ENCODE data around the gene CAMK4. TPM values are rescaled to one million over a fixed set of nuclear protein-coding genes. Genes with fewer than 3 reads are reported as not detected.

The CAMK4 gene
- total RNA-seq, 1 donor from 2014 or later: 5.1 TPM

GRCh38 chr5:111308951-111309350 is 84.8 kb downstream of the CAMK4 start:
- no peak for DNase-seq (ENCODE audit: low read depth)

GRCh38 chr5:111309384-111309783 is 85.2 kb downstream of the CAMK4 start:
- no peak for TF ChIP-seq CTCF (conservative IDR thresholded peaks at IDR 0.05; ENCODE audit: low read depth, low read length)
- no peak for DNase-seq (ENCODE audit: low read depth)
- no peak overlapping the region for H3K4me3 ChIP-seq (ENCODE audit: low read depth, low read length)

More at GRCh38 chr5:111308951-111309350, 84.8 kb downstream of the CAMK4 start:
- H3K4me3 ChIP-seq (ENCODE audit: low read depth, low read length): no peak overlapping the region
- no peak for TF ChIP-seq CTCF (conservative IDR thresholded peaks at IDR 0.05; ENCODE audit: low read depth, low read length)

GRCh38 chr5:111310711-111311620 is 86.8 kb downstream of the CAMK4 start:
- no peak for TF ChIP-seq CTCF (conservative IDR thresholded peaks at IDR 0.05; ENCODE audit: low read depth, low read length)
- no peak for DNase-seq (ENCODE audit: low read depth)
- no peak overlapping the region for H3K4me3 ChIP-seq (ENCODE audit: low read depth, low read length)

GRCh38 chr5:111311666-111312065 is 87.5 kb downstream of the CAMK4 start:
- DNase-seq (ENCODE audit: low read depth): no peak
- H3K4me3 ChIP-seq (ENCODE audit: low read depth, low read length): no peak overlapping the region
- TF ChIP-seq CTCF (conservative IDR thresholded peaks at IDR 0.05; ENCODE audit: low read depth, low read length): no peak

GRCh38 chr5:111313017-111313724 is 89.0 kb downstream of the CAMK4 start:
- DNase-seq (ENCODE audit: low read depth): no peak
- no peak overlapping the region for H3K4me3 ChIP-seq (ENCODE audit: low read depth, low read length)
- no peak for TF ChIP-seq CTCF (conservative IDR thresholded peaks at IDR 0.05; ENCODE audit: low read depth, low read length)

- no peak for DNase-seq (ENCODE audit: low read depth)
- no peak overlapping the region for H3K4me3 ChIP-seq (ENCODE audit: low read depth, low read length)
- TF ChIP-seq CTCF (conservative IDR thresholded peaks at IDR 0.05; ENCODE audit: low read depth, low read length): no peak
Measured at GRCh38 chr5:111320953-111321352, 96.8 kb downstream of the CAMK4 start.
